T47D (cell line): ENCODE data around the gene CAMSAP3.

Experiments
- DNase-seq, 2 experiments: peaks; one replicate each; pipeline versions ENCODE4 v3.0.0 to v3.0.0-alpha.2; 2011 to 2012; ENCODE audit warnings: low read depth in 1 of 2, low spot score in 1 of 2
- JUND ChIP-seq: IDR thresholded peaks from 2 replicates; pipeline ENCODE4 v1.6.1; 2012; ENCODE audit warnings: low read depth
- in situ Hi-C: cut with HindIII; loops from 2 replicates; pipeline ENCODE4 v1.10.0; 2016; ENCODE audit warnings: low sequenced_read_pairs, low pct_unique_long_range_greater_than_20kb

The CAMSAP3 gene

DNA sequence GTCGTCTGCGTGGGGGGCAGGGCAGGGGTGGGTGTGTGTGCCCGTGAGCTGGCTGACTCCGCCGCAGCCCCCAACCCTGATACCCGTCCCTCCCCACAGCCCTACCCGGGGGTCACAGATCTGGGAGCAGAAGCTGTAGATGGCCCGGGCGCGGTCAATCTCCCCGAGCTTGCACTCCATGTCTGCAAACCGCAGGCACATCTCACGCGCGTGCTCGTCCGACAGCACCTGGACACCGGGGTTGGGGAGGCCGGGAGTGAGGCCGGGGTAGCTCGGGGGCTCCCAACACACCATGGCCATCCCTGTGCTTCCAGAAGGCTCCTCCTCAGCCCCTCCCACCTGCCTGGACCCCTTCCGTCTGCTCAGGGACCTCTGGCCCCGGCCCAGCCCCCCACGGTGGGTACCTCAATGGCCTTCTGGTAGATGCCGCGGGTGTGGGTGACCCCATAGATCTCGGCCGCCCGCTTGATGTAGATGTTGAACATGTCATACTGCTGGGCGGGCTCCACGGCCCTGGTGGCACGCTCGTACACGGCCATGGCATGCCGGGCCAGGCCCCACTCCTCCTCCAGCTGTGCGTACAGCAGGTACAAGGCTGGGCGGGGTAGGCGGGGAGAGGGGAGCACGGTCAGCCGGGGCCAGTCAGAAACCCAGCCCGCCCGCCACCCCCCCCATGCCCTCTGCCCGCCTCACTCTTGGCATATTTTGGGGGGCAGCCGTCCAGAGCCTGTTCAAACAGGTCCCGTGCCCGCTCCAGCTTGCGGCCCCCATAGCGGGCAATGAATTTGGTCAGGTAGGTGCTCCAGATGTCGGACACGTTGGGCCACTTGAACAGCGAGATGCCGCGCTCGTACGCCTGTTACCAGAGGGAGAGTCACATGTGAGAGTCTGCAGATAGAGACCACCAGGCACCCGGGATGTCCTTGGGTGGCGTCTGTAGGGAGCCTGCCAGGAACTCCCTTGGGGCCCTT, 25.1 kb downstream of the CAMSAP3 start:
- no peak for DNase-seq
- no peak for TF ChIP-seq JUND
- in situ Hi-C loops = no loop called here

GRCh38 chr19:7622933-7623685, 27.4 kb downstream of the CAMSAP3 start:
- TF ChIP-seq JUND = no peak
- in situ Hi-C loops = no loop called here
- DNase-seq = no peak

DNA sequence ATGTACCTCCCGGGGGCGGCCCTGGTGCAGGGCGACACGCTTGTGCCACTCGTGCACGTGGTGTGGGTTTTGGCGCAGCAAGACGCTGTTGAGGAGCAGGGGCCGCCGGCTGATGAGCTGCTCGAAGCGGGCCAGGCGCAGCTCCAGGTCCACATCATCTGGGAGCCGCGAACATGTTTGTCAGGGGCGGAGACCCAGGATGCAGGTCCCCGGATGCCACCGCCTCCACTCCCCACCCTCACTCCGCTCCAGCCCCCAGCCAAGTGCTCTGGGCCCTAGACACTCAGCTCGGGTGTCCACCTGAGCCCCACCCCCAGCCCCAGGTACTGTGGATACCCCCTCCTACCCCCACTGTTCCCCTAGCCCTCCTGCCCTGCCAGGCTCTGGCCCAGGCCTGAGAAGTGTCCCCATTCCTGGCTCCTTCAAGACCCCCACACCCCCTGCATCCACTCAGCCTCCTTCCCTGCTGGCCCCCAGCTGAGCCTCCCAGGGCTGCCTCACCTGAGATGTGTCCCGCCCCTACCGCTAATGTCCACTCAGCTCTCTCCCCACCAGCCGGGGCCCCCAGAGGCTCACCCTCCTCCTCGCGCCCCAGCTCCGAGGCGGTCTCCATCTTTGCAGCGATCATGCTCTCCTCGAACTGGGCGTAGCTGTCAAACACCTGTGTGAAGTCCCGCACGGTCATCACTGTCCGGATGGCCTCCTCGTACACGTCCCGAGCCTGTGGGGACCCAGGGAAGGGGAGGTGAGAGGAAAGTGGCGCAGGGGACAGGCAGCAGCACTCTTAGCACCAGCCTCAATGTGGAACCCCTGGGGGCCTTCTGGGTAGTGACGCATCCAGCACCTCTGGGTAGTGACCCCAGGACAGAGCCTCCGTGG, 28.3 kb downstream of the CAMSAP3 start:
- no peak for TF ChIP-seq JUND
- in situ Hi-C loops = no loop called here
- DNase-seq = no peak

DNA sequence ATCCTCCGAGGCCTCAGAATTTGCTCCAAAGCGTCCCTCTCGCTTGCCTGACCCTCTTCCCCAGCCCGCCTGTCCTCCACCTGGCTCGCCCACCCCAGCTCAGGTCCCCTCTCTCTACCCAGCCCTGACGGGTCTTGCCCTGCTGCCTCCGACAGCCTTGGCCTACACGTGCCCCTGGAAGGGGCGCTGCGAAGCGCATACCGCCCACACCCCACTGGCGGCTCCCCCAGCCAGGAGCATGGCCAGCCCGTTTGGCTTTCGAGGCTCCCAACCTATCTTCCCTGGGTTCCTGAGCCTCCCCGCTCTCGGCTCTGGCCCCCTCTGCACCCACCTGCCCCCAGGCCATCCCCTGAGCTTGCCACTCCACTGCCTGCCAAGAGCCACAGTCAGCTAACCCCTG, 29.1 kb downstream of the CAMSAP3 start:
- in situ Hi-C loops = no loop called here
- no peak for DNase-seq
- TF ChIP-seq JUND = no peak

DNA sequence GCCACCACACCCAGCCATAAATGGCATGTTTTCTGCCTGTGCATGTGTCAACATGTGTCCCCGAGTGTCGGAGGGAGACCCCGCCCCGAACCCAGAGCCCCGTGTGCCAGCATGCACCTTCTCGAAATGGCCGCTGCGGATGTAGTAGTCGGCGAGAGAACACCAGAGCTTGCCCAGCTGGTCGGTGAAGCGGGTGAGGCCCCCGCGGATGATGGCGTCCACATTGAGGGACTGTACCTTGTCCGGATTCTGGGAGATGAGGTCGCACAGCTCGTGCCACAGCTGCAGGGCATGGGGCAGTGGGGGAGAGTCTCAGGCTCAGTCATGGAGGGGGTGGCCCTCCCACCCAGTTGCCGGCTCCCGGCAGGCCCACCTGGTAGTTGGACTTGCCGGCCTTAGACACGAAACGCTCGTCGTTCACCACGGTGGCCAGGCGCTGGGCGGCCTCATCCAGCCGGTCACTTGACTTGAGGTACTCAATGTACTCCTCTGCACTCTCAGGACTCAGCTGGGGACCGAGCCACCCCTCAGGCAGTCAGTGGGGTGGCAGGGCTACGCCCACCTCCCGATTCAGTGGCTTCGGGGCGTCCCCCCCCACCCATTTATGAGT, 30.2 kb downstream of the CAMSAP3 start:
- in situ Hi-C loops = no loop called here
- no peak for TF ChIP-seq JUND
- DNase-seq = no peak

- DNase-seq = no peak
- TF ChIP-seq JUND = no peak
- in situ Hi-C loops = no loop called here
Measured at GRCh38 chr19:7627166-7627565, 31.5 kb downstream of the CAMSAP3 start.

DNA sequence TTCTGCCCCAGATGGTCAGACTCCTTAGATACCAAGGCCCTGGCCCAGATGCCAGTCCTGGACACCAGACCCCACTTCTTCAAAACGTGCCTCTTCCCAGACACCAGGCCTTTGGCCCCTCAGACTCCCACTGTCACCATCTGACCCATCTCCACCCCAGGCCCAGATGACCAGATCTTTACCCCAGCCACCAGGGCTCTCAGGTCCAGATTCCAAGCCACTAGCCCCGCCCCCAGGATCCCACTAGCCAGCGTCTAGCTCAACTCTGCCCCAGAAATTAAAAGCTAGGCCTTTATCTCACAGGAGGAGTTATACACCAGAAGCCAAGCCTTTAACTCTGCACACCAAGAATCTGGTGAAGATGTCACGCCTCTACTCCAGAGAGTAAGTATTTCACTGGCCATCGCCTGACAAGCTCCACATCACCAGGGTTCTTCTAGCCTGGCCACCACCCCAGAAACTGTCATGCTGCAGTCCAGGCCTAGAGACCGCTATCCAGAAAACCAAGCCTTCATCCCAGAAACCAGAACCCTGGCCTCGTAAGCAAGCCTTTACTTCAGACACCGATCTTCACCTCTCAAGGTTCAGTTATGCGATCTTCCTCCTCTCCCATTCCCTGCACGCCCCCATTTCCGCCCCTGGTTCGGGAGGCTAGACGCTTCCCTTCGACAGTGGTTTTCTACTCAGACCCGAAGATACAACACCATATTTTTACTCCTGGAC, 33.1 kb downstream of the CAMSAP3 start:
- TF ChIP-seq JUND = no peak
- no peak for DNase-seq
- in situ Hi-C loops = no loop called here

DNA sequence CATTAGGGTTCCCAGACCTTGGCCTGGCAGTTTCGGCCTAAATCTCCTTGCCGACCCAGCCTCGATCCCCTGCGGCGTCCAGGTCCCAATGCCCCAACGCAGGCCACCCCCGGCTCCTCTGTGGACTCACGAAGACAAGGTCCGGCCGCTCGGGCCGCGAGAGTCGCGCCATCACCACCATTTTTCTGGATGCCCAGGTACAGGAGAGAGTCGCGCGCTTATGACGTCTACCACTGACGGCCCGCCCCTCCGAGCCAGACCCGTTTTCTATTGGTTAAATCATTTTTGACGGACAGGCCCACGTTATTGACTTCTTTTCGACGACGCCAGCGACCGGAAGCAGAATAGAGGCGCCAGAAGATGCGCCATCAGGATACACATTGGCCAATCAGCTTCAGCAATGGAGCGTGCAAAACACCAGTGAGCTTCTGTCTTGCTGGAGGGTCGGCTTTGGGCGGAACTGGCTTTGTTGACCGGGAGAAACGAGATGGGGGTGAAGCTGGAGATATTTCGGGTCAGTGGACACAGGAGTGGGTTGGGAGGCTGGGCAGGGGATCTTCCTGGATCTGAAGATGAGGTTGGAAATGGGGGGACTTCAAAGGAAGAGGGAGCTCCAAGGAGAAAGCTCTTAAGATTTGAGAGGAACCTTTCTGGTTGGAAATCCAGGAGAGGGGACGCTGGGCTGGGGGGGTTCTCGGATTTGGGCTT, 33.8 kb downstream of the CAMSAP3 start, which contains the start of the genes PET100 and XAB2:
TSS of gene PET100 (plus strand) at position 447 of the 708 bp plus-strand sequence. CDS start at position 488, 41 bp downstream.
TSS of gene XAB2 (minus strand) at position 199 of the 708 bp plus-strand sequence. CDS start at position 181, 18 bp downstream.
- TF ChIP-seq JUND = no peak
- in situ Hi-C loops = no loop called here
- peak; percentile 97 to 98 for DNase-seq

DNA sequence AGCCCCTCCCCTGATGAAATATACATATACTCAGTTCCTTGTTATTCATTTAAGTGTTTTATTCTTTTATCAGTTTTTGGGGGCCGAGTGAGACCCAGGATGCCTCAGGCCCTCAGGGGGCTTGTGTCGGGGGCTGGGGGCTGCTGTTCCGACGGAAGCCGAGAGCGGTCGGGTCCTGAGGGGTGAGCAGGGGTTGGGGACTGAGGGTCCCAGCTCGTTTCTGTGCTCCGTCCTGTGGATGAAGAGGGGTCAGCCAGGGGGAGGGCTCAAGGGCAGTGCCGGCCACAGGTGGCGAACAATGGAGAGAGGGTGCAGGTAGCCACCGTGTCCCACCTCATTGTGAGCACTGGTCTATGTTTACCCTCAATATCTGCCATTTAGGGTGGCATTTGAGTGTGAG, 35.9 kb downstream of the CAMSAP3 start:
- no peak for TF ChIP-seq JUND
- DNase-seq = no peak
- in situ Hi-C loops = no loop called here

DNA sequence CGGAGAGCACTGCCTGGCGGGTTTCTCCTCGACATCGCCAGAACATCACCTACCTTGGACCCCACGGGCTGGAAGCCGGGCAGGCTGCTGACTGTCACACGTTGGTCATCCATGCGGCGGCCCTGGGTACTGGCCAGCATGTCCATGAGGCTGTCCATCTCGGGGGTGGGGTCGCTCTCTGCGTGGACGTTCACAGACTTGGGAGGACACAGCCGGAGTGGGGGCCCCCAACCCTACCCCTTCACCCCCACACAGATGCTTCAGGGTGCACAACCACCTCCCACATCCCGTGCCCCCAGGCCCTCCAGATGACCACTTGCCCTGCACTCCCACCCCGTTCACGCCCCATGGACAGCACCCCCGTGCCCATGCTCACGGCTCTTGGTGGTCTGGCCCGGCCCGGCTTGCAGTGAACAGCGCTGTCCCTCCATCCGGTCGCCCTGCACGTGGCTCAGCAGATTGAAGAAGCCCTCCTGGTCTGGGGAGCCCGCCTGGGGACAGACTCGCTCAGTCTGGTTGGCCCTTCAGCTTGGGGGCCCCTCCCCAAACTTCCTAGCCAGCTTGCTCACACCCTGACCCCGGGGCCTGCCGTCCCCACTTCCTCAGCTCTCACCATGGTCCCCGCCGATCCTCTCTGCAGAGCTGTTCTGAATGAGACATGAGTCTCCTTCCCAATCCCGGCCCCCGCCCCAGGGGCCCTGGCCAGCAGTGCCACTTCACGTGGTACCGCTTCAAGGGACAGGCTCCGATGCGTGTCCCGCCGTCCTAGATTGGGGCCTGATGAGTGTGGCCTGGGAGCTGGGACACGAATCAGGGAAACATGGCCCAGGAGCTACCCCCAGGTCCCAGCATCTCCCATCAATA, 36.9 kb downstream of the CAMSAP3 start:
- in situ Hi-C loops = no loop called here
- no peak for DNase-seq
- no peak for TF ChIP-seq JUND
